Tibial nerve (tissue), 4 donors: ENCODE measurements around the gene CKS1B. TPM values are rescaled to one million over a fixed set of nuclear protein-coding genes. Genes with fewer than 3 reads are reported as not detected.
A peak's percentile ranks its signal among the peaks of the same experiment; 100 is the strongest.

ENCODE experiments used
- DNase-seq, 2 donors: peaks; one replicate each; pipeline ENCODE4 v3.0.0-alpha.2; 2019; ENCODE audit warnings: low spot score in 2 of 2
- H3K27ac ChIP-seq, 4 donors: fragments of 200-600 bp; sonication (generic) in 3 of 4; one replicate each; pipeline ENCODE4 v1.5.1; 2017 to 2019; ENCODE audit warnings: mild to moderate bottlenecking in 1 of 4
- H3K27me3 ChIP-seq, 2 donors: fragments of 200-600 bp; sonication (generic) in 1 of 2; one replicate each; pipeline versions ENCODE4 v1.5.1 to v1.6.0; 2017 to 2019
- H3K36me3 ChIP-seq, 3 donors: fragments of 200-600 bp; sonication (generic); one replicate each; pipeline ENCODE4 v1.5.1; 2018 to 2019
- H3K4me1 ChIP-seq, 4 donors: fragments of 200-600 bp; sonication (generic) in 3 of 4; one replicate each; pipeline ENCODE4 v1.5.1; 2017 to 2019
- H3K4me3 ChIP-seq, 4 donors: fragments of 200-600 bp; sonication (generic) in 3 of 4; one replicate each; pipeline ENCODE4 v1.5.1; 2017 to 2019; ENCODE audit warnings: mild to moderate bottlenecking in 1 of 4, moderate library complexity in 1 of 4
- H3K9me3 ChIP-seq, 4 donors: fragments of 200-600 bp; sonication (generic) in 3 of 4; one replicate each; pipeline ENCODE4 v1.5.1; 2017 to 2019
- CTCF ChIP-seq, 5 experiments: fragments of 200-600 bp in 3 of 5; fragments of 450-650 bp in 2 of 5; sonication (generic) in 3 of 5; IDR thresholded peaks; one replicate each; pipeline ENCODE4 v1.5.1; 2016 to 2019; ENCODE audit warnings: antibody characterized with exemption in 5 of 5, mild to moderate bottlenecking in 3 of 5, moderate library complexity in 2 of 5
- EP300 ChIP-seq, 2 donors: sonication (generic); formaldehyde crosslinking; IDR thresholded peaks; one replicate each; pipeline ENCODE4 v1.6.1; 2017; ENCODE audit warnings: antibody characterized with exemption in 2 of 2, mild to moderate bottlenecking in 1 of 2
- POLR2A ChIP-seq, 2 donors: fragments of 450-650 bp; IDR thresholded peaks; one replicate each; pipeline ENCODE4 v1.6.1; 2017; ENCODE audit warnings: antibody characterized with exemption in 2 of 2, mild to moderate bottlenecking in 2 of 2, moderate library complexity in 2 of 2
- WGBS, 2 donors: methylation state at CpG; one replicate each; pipeline ENCODE4 v1.1.5; 2018; 5-methylcytosine and 5-hydroxymethylcytosine counted together
- total RNA-seq, 4 donors: library from RNA; depleted of rRNA; stranded (reverse); fragments of >200 nt; gene quantifications; one replicate each; pipeline ENCODE4 v1.1.0, GENCODE V29; 2016

The CKS1B gene
- total RNA-seq, 4 donors from 2014 or later, result 35.2 to 40.5 (median 37.3) TPM

DNA sequence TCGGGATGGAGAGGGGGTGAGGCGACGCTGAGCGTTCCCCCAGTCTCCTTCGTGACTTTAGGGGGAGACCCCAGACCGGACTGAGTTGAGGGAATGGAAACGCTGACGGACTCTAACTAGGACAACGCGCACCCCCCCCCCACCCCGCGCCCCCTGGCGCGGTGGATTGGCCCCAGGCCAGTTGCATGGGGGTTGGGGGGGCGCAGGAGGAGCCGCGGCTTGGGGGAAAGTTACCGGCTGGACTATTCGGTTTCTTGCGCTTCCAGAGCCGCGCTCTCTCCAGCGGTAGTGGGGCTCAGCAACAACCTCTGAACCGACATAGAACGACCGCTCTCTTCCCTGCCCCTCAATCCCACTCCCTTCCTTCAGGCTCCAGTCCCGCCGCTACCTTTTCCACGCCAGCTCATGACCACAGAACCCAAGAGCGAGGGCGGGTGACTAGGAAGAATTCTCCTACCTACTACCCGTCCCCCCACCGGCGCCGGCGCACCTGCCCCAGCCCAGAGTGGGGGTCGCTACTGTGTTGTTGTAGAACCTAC, 28.8 kb downstream of the CKS1B start:
- Histone ChIP-seq H3K4me1 (peaks cover 0 to 66% (median 55%) of the 10 kb centered on the region in 4 donors), H3K27me3 (no peaks in the 10 kb centered on the region), H3K9me3 (no peaks in the 10 kb centered on the region), H3K4me3 (peak overlapping the region; percentile 58 to 94 (median 78)), H3K36me3 (no peaks in the 10 kb centered on the region), H3K27ac (peak overlapping the region; percentile 88 to 99 (median 98))
- TF ChIP-seq POLR2A (IDR thresholded peaks at IDR 0.05), result no peak
- no peak for TF ChIP-seq CTCF (IDR thresholded peaks at IDR 0.05)
- TF ChIP-seq EP300 (IDR thresholded peaks at IDR 0.05), result no peak
- WGBS, 2 donors, result 1% methylated on average over 36 to 37 of the region's 37 CpGs
- no peak for DNase-seq

- Histone ChIP-seq H3K27me3 (no peaks in the 10 kb centered on the region), H3K4me1 (peaks cover 0 to 66% (median 59%) of the 10 kb centered on the region in 4 donors)
- peak in 1 of 2 donors; percentile 56 for DNase-seq
These were observed 29.4 kb downstream of the CKS1B start for GRCh38 chr1:155003766-155004351.

DNA sequence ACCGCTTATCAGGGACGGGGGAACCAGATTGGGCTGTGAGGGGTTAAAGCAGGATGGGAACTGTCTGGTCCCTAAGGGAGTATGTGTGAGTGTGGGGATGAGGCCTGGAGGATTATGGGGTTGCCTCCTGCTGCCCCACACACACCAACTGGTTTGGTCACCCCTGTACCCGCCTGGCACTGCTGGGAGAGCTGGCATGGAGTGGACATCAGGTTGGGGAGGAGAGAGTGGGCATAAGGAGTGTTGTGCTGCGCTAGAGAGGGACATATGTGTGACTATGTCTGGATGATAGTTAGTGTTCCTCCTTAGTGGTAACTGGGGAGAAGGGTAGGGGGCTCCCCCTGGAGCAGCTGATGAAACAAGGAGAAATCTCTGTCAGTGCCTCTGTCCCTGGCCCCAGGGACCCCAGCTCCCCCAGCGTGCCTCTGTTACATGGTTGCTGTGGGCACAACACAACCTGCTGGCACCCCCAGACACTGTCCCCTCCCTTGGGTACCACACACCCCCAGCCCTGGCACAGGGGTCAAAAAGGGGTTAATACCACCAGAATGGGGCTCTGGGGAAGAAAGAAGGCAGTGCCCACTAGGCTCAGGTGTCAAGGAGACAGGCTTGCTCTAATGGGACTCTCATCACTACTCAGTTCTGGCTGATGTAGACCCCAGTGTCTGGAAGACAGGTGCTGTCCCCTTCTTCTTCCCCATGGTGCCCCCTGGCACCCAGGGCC, 30.0 kb downstream of the CKS1B start:
- DNase-seq, result no peak
- Histone ChIP-seq H3K27ac (peak overlapping the region; percentile 88 to 99 (median 98)), H3K4me3 (peak overlapping the region; percentile 58 to 94 (median 78)), H3K36me3 (no peaks in the 10 kb centered on the region), H3K4me1 (peaks cover 0 to 66% (median 57%) of the 10 kb centered on the region in 4 donors), H3K9me3 (no peaks in the 10 kb centered on the region), H3K27me3 (no peaks in the 10 kb centered on the region)
- WGBS, 2 donors, result 29 to 34% methylated on average over 5 of the region's 5 CpGs
- TF ChIP-seq CTCF (IDR thresholded peaks at IDR 0.05) (no peak), EP300 (IDR thresholded peaks at IDR 0.05) (no peak), POLR2A (IDR thresholded peaks at IDR 0.05) (no peak)

More at GRCh38 chr1:155003766-155004351, 29.4 kb downstream of the CKS1B start:
- Histone ChIP-seq H3K27ac (peak overlapping the region; percentile 88 to 99 (median 98)), H3K4me3 (peak overlapping the region; percentile 58 to 94 (median 78)), H3K9me3 (no peaks in the 10 kb centered on the region), H3K36me3 (no peaks in the 10 kb centered on the region)
- TF ChIP-seq CTCF (IDR thresholded peaks at IDR 0.05), result no peak
- TF ChIP-seq EP300 (IDR thresholded peaks at IDR 0.05), result peak in 1 of 2 donors; percentile 40
- TF ChIP-seq POLR2A (IDR thresholded peaks at IDR 0.05), result peak in 1 of 2 donors; percentile 16
- 1 to 8% methylated on average over 9 to 21 of the region's 34 CpGs for WGBS, 2 donors

GRCh38 chr1:155005076-155006011, 30.9 kb downstream of the CKS1B start:
- H3K27me3 ChIP-seq, result no peaks in the 10 kb centered on the region
- DNase-seq, result peak in 1 of 2 donors; percentile 58
- no peaks in the 10 kb centered on the region for H3K9me3 ChIP-seq
- peaks cover 0 to 66% (median 57%) of the 10 kb centered on the region in 4 donors for H3K4me1 ChIP-seq
- TF ChIP-seq EP300 (IDR thresholded peaks at IDR 0.05), result peak; percentile 18 to 40
- no peak for TF ChIP-seq POLR2A (IDR thresholded peaks at IDR 0.05)
- peak overlapping the region; percentile 88 to 99 (median 98) for H3K27ac ChIP-seq
- peak overlapping the region in 3 of 4 donors; percentile 58 to 94 (median 85) for H3K4me3 ChIP-seq
- WGBS, 2 donors, result 23 to 31% methylated on average over 14 to 17 of the region's 17 CpGs
- no peaks in the 10 kb centered on the region for H3K36me3 ChIP-seq

DNA sequence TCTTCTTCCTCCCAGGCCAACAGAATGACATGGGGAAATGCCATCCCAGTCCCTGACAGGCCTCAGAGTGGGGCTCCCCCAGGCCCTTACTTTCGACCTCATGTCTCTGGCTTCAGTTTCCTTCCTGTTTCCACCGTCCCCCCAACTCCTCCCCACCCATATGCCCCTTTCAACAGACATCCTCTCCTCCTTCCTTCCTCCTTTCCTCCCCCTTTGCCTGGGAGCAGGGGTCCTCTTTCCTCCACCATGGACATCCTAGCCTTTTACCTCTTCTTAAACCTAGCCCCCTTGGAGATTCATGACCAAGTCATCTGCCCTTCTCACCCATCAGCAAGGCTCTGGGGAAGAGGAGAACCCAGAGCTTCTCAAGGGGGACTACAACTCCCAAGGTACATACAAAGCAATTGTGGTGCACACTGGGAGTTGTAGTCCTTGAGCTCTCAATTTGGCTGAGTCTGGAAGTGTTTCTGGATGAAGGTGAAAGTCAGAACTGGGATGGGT, 32.2 kb downstream of the CKS1B start:
- no peaks in the 10 kb centered on the region for H3K27me3 ChIP-seq
- H3K4me1 ChIP-seq, result peaks cover 0 to 79% (median 70%) of the 10 kb centered on the region in 4 donors
- no peaks in the 10 kb centered on the region for H3K9me3 ChIP-seq
- H3K36me3 ChIP-seq, result no peaks in the 10 kb centered on the region
- H3K27ac ChIP-seq, result peak overlapping the region; percentile 88 to 99 (median 98)
- TF ChIP-seq POLR2A (IDR thresholded peaks at IDR 0.05) (no peak), EP300 (IDR thresholded peaks at IDR 0.05) (peak in 1 of 2 donors; percentile 12), CTCF (IDR thresholded peaks at IDR 0.05) (no peak)
- no peak for DNase-seq
- 45 to 58% methylated on average over 2 of the region's 2 CpGs for WGBS, 2 donors
- no peak overlapping the region for H3K4me3 ChIP-seq
